ENCODE results near the gene APP. TPM values are rescaled to one million over a fixed set of nuclear protein-coding genes. Genes with fewer than 3 reads are reported as not detected.

APP gene
- total and polyA plus RNA-seq, 7 donors = 71.7 to 355 (median 270) TPM

DNA sequence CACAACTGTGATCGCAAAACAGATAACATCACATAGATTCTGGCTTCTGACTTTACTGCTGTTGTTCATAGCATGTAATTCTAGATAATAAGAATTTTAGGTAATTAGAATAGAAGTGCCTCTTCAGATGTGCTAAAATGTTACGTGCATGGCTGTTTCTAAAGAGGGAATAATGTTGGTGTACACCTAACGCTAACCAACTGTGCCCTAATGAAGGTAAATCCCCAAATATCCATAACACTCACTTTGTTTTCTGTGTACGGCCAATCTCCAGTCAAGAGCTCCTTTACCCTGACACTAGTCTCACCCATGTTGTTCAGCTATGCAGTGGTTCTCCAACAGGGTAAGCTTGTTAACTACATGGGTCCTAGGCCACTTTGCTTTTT is 44.4 kb downstream of the APP start:
- Histone ChIP-seq H3K27ac (peak overlapping the region in 1 of 4 donors; percentile 31), H3K27me3 (no peaks in the 10 kb centered on the region)

DNA sequence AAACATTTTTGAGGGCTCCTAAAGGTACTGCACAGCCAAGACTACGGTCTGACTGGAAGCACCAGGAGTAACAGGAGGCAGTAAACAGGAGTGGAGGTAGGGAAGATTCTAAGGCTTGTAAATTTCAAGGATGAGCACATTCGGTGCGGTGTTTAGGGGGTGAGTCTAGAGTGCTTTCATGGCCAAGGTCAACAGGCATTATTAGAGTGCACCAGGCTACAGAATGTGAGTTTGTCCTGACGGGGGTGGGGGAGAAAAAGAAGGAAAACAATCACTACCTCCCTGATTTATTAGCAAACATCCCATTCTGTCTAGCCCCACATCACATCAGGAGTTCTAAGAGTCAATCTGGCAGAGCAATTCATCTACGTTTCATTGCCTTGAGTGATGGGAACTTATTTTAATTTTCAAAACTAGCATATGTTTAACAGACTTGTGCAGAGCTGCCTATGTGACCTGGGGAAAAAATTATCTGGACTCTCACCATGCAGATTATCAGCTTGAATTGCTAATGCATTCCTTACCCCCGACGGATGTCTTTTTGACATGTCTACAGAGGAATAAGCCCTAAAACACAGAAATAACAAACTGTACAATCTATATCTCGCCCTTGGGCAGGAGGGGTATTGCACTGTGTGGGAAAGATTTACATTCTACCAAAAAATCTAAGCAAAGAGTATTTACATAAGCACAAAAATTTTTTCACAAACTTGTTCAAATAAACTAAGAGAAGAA is 45.0 kb downstream of the APP start:
- Histone ChIP-seq H3K27me3 (no peaks in the 10 kb centered on the region), H3K27ac (peak overlapping the region in 3 of 4 donors; percentile 50 to 70 (median 58)), H3K36me3 (no peaks in the 10 kb centered on the region), H3K4me3 (no peak overlapping the region), H3K4me1 (peaks cover 0 to 69% (median 62%) of the 10 kb centered on the region in 4 donors), H3K9me3 (no peaks in the 10 kb centered on the region)
- 68 to 79% methylated on average over 8 of the region's 8 CpGs for WGBS, 2 donors
- intact Hi-C loops (cut with DNase I) = no loop called here
- no peak for TF ChIP-seq POLR2A (IDR thresholded peaks at IDR 0.05)
- TF ChIP-seq, protein P1, sequence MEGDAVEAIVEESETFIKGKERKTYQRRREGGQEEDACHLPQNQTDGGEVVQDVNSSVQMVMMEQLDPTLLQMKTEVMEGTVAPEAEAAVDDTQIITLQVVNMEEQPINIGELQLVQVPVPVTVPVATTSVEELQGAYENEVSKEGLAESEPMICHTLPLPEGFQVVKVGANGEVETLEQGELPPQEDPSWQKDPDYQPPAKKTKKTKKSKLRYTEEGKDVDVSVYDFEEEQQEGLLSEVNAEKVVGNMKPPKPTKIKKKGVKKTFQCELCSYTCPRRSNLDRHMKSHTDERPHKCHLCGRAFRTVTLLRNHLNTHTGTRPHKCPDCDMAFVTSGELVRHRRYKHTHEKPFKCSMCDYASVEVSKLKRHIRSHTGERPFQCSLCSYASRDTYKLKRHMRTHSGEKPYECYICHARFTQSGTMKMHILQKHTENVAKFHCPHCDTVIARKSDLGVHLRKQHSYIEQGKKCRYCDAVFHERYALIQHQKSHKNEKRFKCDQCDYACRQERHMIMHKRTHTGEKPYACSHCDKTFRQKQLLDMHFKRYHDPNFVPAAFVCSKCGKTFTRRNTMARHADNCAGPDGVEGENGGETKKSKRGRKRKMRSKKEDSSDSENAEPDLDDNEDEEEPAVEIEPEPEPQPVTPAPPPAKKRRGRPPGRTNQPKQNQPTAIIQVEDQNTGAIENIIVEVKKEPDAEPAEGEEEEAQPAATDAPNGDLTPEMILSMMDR (IDR thresholded peaks at IDR 0.05) = no peak
- TF ChIP-seq EP300 (IDR thresholded peaks at IDR 0.05) = no peak
- no peak for TF ChIP-seq POLR2AphosphoS5 (IDR thresholded peaks at IDR 0.05)
- no peak for DNase-seq

More for the DNA sequence above, 44.4 kb downstream of the APP start:
- no peaks in the 10 kb centered on the region for H3K36me3 ChIP-seq
- TF ChIP-seq, protein P1 (IDR thresholded peaks at IDR 0.05) = no peak
- TF ChIP-seq POLR2A (IDR thresholded peaks at IDR 0.05) = no peak
- TF ChIP-seq POLR2AphosphoS5 (IDR thresholded peaks at IDR 0.05) = no peak
- TF ChIP-seq EP300 (IDR thresholded peaks at IDR 0.05) = no peak
- no peaks in the 10 kb centered on the region for H3K9me3 ChIP-seq
- intact Hi-C loops (cut with DNase I) = no loop called here
- H3K4me3 ChIP-seq = no peak overlapping the region
- DNase-seq = no peak
- WGBS, 2 donors = 93 to 96% methylated on average over 4 of the region's 4 CpGs
- peaks cover 0 to 69% (median 62%) of the 10 kb centered on the region in 4 donors for H3K4me1 ChIP-seq

DNA sequence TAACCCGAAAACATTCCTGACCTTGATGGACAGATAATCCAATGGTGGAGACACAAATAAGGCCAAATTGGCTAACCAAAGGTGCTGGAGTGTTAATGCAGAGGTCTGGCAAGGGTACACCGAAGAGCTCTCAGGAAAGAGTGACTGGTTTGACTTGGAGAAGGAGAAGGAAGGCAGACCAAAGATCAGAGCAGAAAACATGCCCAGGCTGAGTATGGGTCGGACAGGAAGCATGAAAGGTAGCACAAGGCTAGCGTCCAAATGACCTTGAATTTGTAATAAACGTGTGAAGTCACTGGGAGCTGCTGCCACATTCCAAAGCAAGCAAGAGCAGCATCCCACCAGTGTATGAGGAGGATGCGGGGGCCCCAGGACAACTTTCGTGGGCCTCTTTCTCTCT is 45.7 kb downstream of the APP start:
- no peaks in the 10 kb centered on the region for H3K9me3 ChIP-seq
- H3K36me3 ChIP-seq = no peaks in the 10 kb centered on the region
- no peaks in the 10 kb centered on the region for H3K27me3 ChIP-seq
- WGBS, 2 donors = 48 to 77% methylated on average over 7 of the region's 7 CpGs
- peak overlapping the region; percentile 34 to 70 (median 54) for H3K27ac ChIP-seq
- peak overlapping the region in 1 of 4 donors; percentile 4 for H3K4me3 ChIP-seq
- intact Hi-C loops (cut with DNase I) = no loop called here
- H3K4me1 ChIP-seq = peaks cover 0 to 69% (median 60%) of the 10 kb centered on the region in 4 donors
- no peak for DNase-seq
- TF ChIP-seq POLR2AphosphoS5 (IDR thresholded peaks at IDR 0.05) (no peak), EP300 (IDR thresholded peaks at IDR 0.05) (no peak), POLR2A (IDR thresholded peaks at IDR 0.05) (no peak)
- TF ChIP-seq, protein P1 (IDR thresholded peaks at IDR 0.05) = no peak

DNA sequence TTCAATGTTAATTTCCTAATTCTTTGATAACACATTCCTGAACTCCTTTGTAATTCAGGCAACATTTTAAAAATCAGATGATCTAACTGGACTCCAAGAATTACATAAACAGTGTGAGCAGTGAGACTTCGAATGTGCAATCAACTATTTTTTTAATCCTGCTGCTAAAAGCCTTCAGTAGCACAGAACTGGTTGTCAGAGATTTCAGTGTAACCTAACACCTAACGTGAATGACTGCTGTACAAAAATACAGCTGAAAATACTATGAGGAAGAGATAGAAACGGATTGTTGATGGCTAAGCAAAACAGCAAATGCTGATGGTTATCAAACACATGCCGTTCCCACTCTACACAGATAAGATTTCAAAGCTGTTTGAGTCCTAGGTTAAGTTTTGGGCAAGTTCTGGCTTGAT is 46.1 kb downstream of the APP start:
- no peak for DNase-seq
- Histone ChIP-seq H3K9me3 (no peaks in the 10 kb centered on the region), H3K4me1 (peaks cover 0 to 69% (median 60%) of the 10 kb centered on the region in 4 donors), H3K27me3 (no peaks in the 10 kb centered on the region), H3K36me3 (no peaks in the 10 kb centered on the region), H3K27ac (peak overlapping the region; percentile 34 to 70 (median 54)), H3K4me3 (peak overlapping the region in 1 of 4 donors; percentile 4)
- TF ChIP-seq EP300 (IDR thresholded peaks at IDR 0.05) (no peak), POLR2AphosphoS5 (IDR thresholded peaks at IDR 0.05) (no peak), POLR2A (IDR thresholded peaks at IDR 0.05) (no peak)
- TF ChIP-seq, protein P1 (IDR thresholded peaks at IDR 0.05) = no peak
- intact Hi-C loops (cut with DNase I) = no loop called here
- 11 to 50% methylated on average over 4 of the region's 4 CpGs for WGBS, 2 donors
